B cell (primary cell): ENCODE measurements around the gene ZNF91.

Experiments
- CTCF ChIP-seq: fragments of 200-600 bp; IDR thresholded peaks from one replicate; pipeline ENCODE4 v1.8.0; 2022; ENCODE audit warnings: antibody characterized with exemption, mild to moderate bottlenecking
- EZH2 ChIP-seq: IDR thresholded peaks from 2 replicates; pipeline ENCODE4 v1.6.1; 2012; ENCODE audit warnings: borderline replicate concordance, low read depth, mild to moderate bottlenecking, moderate library complexity, low read length; ENCODE audit not compliant: insufficient read depth, poor library complexity, severe bottlenecking

DNA sequence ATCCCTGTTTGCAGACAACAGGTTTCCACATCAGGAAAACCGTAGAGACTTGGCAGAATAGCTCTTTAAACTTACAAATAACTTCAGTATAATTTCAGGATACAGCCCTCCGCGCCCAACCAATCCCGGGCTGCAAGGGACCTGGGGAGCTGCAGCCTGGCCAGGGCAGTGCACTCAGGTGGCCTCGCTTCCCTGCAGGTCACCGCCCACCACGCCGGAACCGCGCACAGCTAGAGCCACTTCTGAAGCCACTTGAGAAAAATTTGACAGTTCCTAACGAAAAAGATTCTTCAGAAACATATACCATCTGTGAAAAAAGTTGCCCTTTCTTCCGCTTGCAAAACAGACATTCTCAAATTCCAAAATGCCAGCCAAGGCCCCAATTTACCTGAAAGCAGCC is 11.1 kb downstream of the ZNF91 start:
- no peak for TF ChIP-seq CTCF
- no peak for TF ChIP-seq EZH2
